Neural cell (in vitro differentiated cells): Measurements from ENCODE around the gene ZNF669.

Experiments
- CTCF ChIP-seq: fragments of 450-650 bp; IDR thresholded peaks from 2 replicates; pipeline ENCODE4 v1.5.1; 2014; ENCODE audit warnings: antibody characterized with exemption, mild to moderate bottlenecking, moderate library complexity; ENCODE audit not compliant: poor library complexity, severe bottlenecking
- EP300 ChIP-seq: fragments of 450-650 bp; conservative IDR thresholded peaks from 2 replicates; pipeline ENCODE4 v1.6.1; 2014; ENCODE audit warnings: antibody characterized with exemption, mild to moderate bottlenecking, moderate library complexity; ENCODE audit not compliant: poor library complexity, severe bottlenecking
- EZH2 ChIP-seq: fragments of 200-600, 300-800 bp; shearing (Covaris generic), sonication (generic); IDR thresholded peaks from 2 replicates; pipeline ENCODE4 v1.6.1; 2014; ENCODE audit warnings: antibody characterized with exemption, low read length, borderline replicate concordance, mild to moderate bottlenecking; ENCODE audit not compliant: insufficient read depth, poor library complexity, severe bottlenecking

- TF ChIP-seq CTCF (no peak), EZH2 (no peak), EP300 (no peak)
Measured at GRCh38 chr1:247100676-247101279, 3.4 kb downstream of the ZNF669 start.
